H1 (cell line): ENCODE measurements around the gene ERC1. TPM values are rescaled to one million over a fixed set of nuclear protein-coding genes. Genes with fewer than 3 reads are reported as not detected.

ENCODE experiments used
- CTCF ChIA-PET: fragments of 300-600 bp; sonication (Branson Sonifier 250); formaldehyde crosslinking; loops from one replicate; lab custom pipeline; 2021; ENCODE audit not compliant: partially characterized antibody; lab: Charles Lee
- POLR2A ChIA-PET: fragments of 300-600 bp; sonication (Branson Sonifier 250); formaldehyde crosslinking; loops from one replicate; lab custom pipeline; 2021; ENCODE audit warnings: inconsistent platforms; ENCODE audit not compliant: partially characterized antibody; lab: Charles Lee
- DNase-seq, 2 experiments: peaks; one replicate each; pipeline versions ENCODE4 v3.0.0 to v3.0.0-alpha.2; 2010 to 2022; ENCODE audit warnings: low spot score in 2 of 2, low read depth in 1 of 2, mixed read lengths in 1 of 2
- FAIRE-seq: peaks from 2 replicates; lab custom pipeline; 2011; peaks lifted over from hg19 to GRCh38; lab: Jason Lieb, UNC
- H2AFZ ChIP-seq: 2 replicates; pipeline ENCODE4 v1.8.1; 2012; ENCODE audit warnings: low read length, inconsistent platforms
- H2AK5ac ChIP-seq: 2 replicates; pipeline ENCODE4 v1.6.1; 2013; ENCODE audit warnings: low read depth, low read length
- H2BK120ac ChIP-seq: replicated peaks from 2 replicates; pipeline ENCODE3; 2013; ENCODE audit warnings: low read depth, low read length, inconsistent platforms
- H2BK12ac ChIP-seq: 2 replicates; pipeline ENCODE4 v1.6.1; 2013; ENCODE audit warnings: low read depth, low read length
- H2BK15ac ChIP-seq: 2 replicates; pipeline ENCODE4 v1.6.1; 2013; ENCODE audit warnings: low read length
- H2BK20ac ChIP-seq: 2 replicates; pipeline ENCODE4 v1.6.1; 2013; ENCODE audit warnings: low read length
- H2BK5ac ChIP-seq: 2 replicates; pipeline ENCODE4 v1.6.1; 2013; ENCODE audit warnings: low read depth, low read length
- H3K14ac ChIP-seq: 2 replicates; pipeline ENCODE4 v1.6.1; 2013; ENCODE audit warnings: inconsistent platforms; ENCODE audit not compliant: insufficient read length
- H3K18ac ChIP-seq: 2 replicates; pipeline ENCODE4 v1.6.1; 2013; ENCODE audit warnings: low read length; ENCODE audit errors: extremely low read depth
- H3K23ac ChIP-seq: 2 replicates; pipeline ENCODE4 v1.6.1; 2013; ENCODE audit warnings: inconsistent platforms; ENCODE audit not compliant: insufficient read length
- H3K23me2 ChIP-seq: 2 replicates; pipeline ENCODE4 v1.6.1; 2013; ENCODE audit warnings: low read depth, low read length
- H3K27ac ChIP-seq: 2 replicates; pipeline ENCODE4 v1.6.1; 2011; ENCODE audit warnings: low read depth, low read length, inconsistent platforms
- H3K27me3 ChIP-seq, 4 experiments: replicated peaks in 1 of 4; 1 replicate in 1 of 4; 2 replicates in 3 of 4; pipeline versions ENCODE4 v1.6.1 to v1.8.1; 2011 to 2013; ENCODE audit warnings: low read length in 3 of 4, mild to moderate bottlenecking in 3 of 4, inconsistent platforms in 2 of 4, mixed read lengths in 2 of 4, moderate library complexity in 1 of 4; ENCODE audit not compliant: control insufficient read depth in 3 of 4, insufficient read depth in 3 of 4; ENCODE audit errors: extremely low read depth in 1 of 4
- H3K36me3 ChIP-seq, 4 experiments: 2 replicates each; pipeline versions ENCODE4 v1.6.1 to v1.8.1; 2011 to 2013; ENCODE audit warnings: mild to moderate bottlenecking in 4 of 4, low read length in 3 of 4, moderate library complexity in 2 of 4, control low read depth in 1 of 4, inconsistent platforms in 1 of 4; ENCODE audit not compliant: insufficient read depth in 4 of 4, control insufficient read depth in 2 of 4
- H3K4ac ChIP-seq: replicated peaks from 2 replicates; pipeline ENCODE3; 2013; ENCODE audit warnings: low read length, low read depth, mixed read lengths, inconsistent platforms; ENCODE audit not compliant: insufficient read length
- H3K4me1 ChIP-seq, 4 experiments: replicated peaks in 1 of 4; 1 replicate in 1 of 4; 2 replicates in 3 of 4; pipeline versions ENCODE4 v1.6.1 to v1.8.1; 2011 to 2013; ENCODE audit warnings: low read length in 3 of 4, inconsistent platforms in 2 of 4, mixed read lengths in 1 of 4; ENCODE audit not compliant: insufficient read depth in 4 of 4, control insufficient read depth in 3 of 4
- H3K4me2 ChIP-seq, 2 experiments: 2 replicates each; pipeline versions ENCODE4 v1.6.1 to v1.8.1; 2011 to 2013; ENCODE audit warnings: low read depth in 2 of 2, low read length in 2 of 2, control low read depth in 1 of 2, inconsistent platforms in 1 of 2, mild to moderate bottlenecking in 1 of 2; ENCODE audit not compliant: insufficient read depth in 1 of 2
- H3K4me3 ChIP-seq, 4 experiments: fragments of 200-600, 300-600 bp in 1 of 4; sonication (generic), shearing (Covaris generic), sonication (Bioruptor Twin) in 1 of 4; 2 replicates each; pipeline versions ENCODE4 v1.5.1 to v1.8.1; 2011 to 2016; ENCODE audit warnings: low read length in 4 of 4, low read depth in 3 of 4, control low read depth in 2 of 4, inconsistent platforms in 2 of 4, mild to moderate bottlenecking in 2 of 4, mixed read lengths in 1 of 4, moderate library complexity in 1 of 4; ENCODE audit not compliant: insufficient read depth in 2 of 4; ENCODE audit errors: extremely low read depth in 1 of 4
- H3K56ac ChIP-seq: replicated peaks from 2 replicates; pipeline ENCODE3; 2013; ENCODE audit warnings: low read depth, mild to moderate bottlenecking, mixed read lengths, low read length, inconsistent platforms; ENCODE audit not compliant: insufficient read length
- H3K79me1 ChIP-seq: 2 replicates; pipeline ENCODE4 v1.6.1; 2013; ENCODE audit warnings: low read depth, low read length, control low read depth
- H3K79me2 ChIP-seq, 2 experiments: 2 replicates each; pipeline versions ENCODE4 v1.6.1 to v1.8.1; 2012 to 2013; ENCODE audit warnings: low read length in 2 of 2, mild to moderate bottlenecking in 2 of 2, inconsistent platforms in 1 of 2; ENCODE audit not compliant: insufficient read depth in 2 of 2, control insufficient read depth in 1 of 2
- H3K9ac ChIP-seq, 4 experiments: replicated peaks in 1 of 4; 1 replicate in 1 of 4; 2 replicates in 3 of 4; pipeline versions ENCODE4 v1.6.1 to v1.8.1; 2011 to 2013; ENCODE audit warnings: low read depth in 3 of 4, low read length in 3 of 4, control low read depth in 2 of 4, mild to moderate bottlenecking in 2 of 4, moderate library complexity in 2 of 4, inconsistent platforms in 1 of 4; ENCODE audit errors: extremely low read depth in 1 of 4
- H3K9me3 ChIP-seq, 2 experiments: 2 replicates each; pipeline versions ENCODE4 v1.6.1 to v1.8.1; 2012 to 2013; ENCODE audit warnings: mild to moderate bottlenecking in 2 of 2, moderate library complexity in 2 of 2, control low read depth in 1 of 2, inconsistent platforms in 1 of 2, low read depth in 1 of 2, low read length in 1 of 2, mixed read lengths in 1 of 2; ENCODE audit not compliant: insufficient read depth in 2 of 2
- H4K20me1 ChIP-seq, 2 experiments: replicated peaks in 1 of 2; 2 replicates each; pipeline versions ENCODE3 to v1.8.1; 2011 to 2013; ENCODE audit warnings: inconsistent platforms in 2 of 2, low read length in 2 of 2, mild to moderate bottlenecking in 1 of 2; ENCODE audit not compliant: insufficient read depth in 2 of 2, control insufficient read depth in 1 of 2
- H4K5ac ChIP-seq: 2 replicates; pipeline ENCODE4 v1.6.1; 2013; ENCODE audit warnings: low read length, low read depth, mixed read lengths, inconsistent platforms; ENCODE audit not compliant: insufficient read length
- H4K8ac ChIP-seq: 2 replicates; pipeline ENCODE4 v1.8.0; 2013; ENCODE audit warnings: mild to moderate bottlenecking, moderate library complexity, low read length, inconsistent platforms; ENCODE audit not compliant: insufficient read depth; ENCODE audit errors: extremely low read depth
- H4K91ac ChIP-seq: replicated peaks from 2 replicates; pipeline ENCODE3; 2013; ENCODE audit warnings: low read length, mixed read lengths, inconsistent platforms; ENCODE audit not compliant: insufficient read length
- BACH1 ChIP-seq: IDR thresholded peaks from 2 replicates; pipeline ENCODE4 v1.6.1; 2012; ENCODE audit warnings: low read length, improper control_type of control experiment
- CBX8 ChIP-seq: fragments of 300-800, 300-1000 bp; sonication (generic); IDR thresholded peaks from 2 replicates; pipeline ENCODE4 v1.7.1; 2016; ENCODE audit warnings: low read depth, low read length, borderline replicate concordance
- CHD1 ChIP-seq: IDR thresholded peaks from 2 replicates; pipeline ENCODE4 v1.6.1; 2012; ENCODE audit warnings: low read depth, low read length, improper control_type of control experiment
- EP300 ChIP-seq, 2 experiments: IDR thresholded peaks; 1 replicate in 1 of 2; 2 replicates in 1 of 2; pipeline ENCODE4 v1.6.1; 2011 to 2012; ENCODE audit warnings: low read depth in 2 of 2, low read length in 2 of 2, mild to moderate bottlenecking in 2 of 2, borderline replicate concordance in 1 of 2, inconsistent platforms in 1 of 2, moderate library complexity in 1 of 2
- FOSL1 ChIP-seq: IDR thresholded peaks from 2 replicates; pipeline ENCODE4 v1.6.1; 2011; ENCODE audit warnings: mild to moderate bottlenecking, low read depth, low read length, moderate library complexity; ENCODE audit not compliant: insufficient read depth
- GABPA ChIP-seq: IDR thresholded peaks from 2 replicates; pipeline ENCODE4 v1.6.1; 2011; ENCODE audit warnings: mild to moderate bottlenecking, low read length, moderate library complexity, borderline replicate concordance; ENCODE audit not compliant: insufficient read depth
- HDAC6 ChIP-seq: IDR thresholded peaks from one replicate; pipeline ENCODE4 v1.7.1; 2012; ENCODE audit warnings: low read depth, mild to moderate bottlenecking, inconsistent platforms, low read length, moderate library complexity
- POU5F1 ChIP-seq: IDR thresholded peaks from 2 replicates; pipeline ENCODE4 v1.6.1; 2011; ENCODE audit warnings: low read depth, mild to moderate bottlenecking, low read length, moderate library complexity
- RNF2 ChIP-seq: fragments of 200-900, 300-1000 bp; sonication (generic); IDR thresholded peaks from 2 replicates; pipeline ENCODE4 v1.7.1; 2016; ENCODE audit warnings: borderline replicate concordance, low read depth, mild to moderate bottlenecking, antibody characterized with exemption, low read length; ENCODE audit not compliant: poor library complexity, severe bottlenecking; ENCODE audit errors: missing control alignments
- RXRA ChIP-seq: IDR thresholded peaks from 2 replicates; pipeline ENCODE4 v1.6.1; 2011; ENCODE audit warnings: low read depth, mild to moderate bottlenecking, low read length, moderate library complexity; ENCODE audit not compliant: insufficient read depth
- TAF7 ChIP-seq: optimal IDR thresholded peaks from 2 replicates; pipeline ENCODE3; 2011; ENCODE audit warnings: low read depth, mild to moderate bottlenecking, inconsistent platforms, low read length, moderate library complexity, borderline replicate concordance
- YY1 ChIP-seq: IDR thresholded peaks from 2 replicates; pipeline ENCODE4 v1.6.1; 2011; ENCODE audit warnings: low read depth, mild to moderate bottlenecking, low read length
- WGBS, 2 experiments: shearing (Covaris generic) in 1 of 2; methylation state at CpG; one replicate each; pipeline versions ENCODE4 v1.1.6 to v1.1.7; 2013 to 2015; ENCODE audit warnings: low lambda C conversion rate in 2 of 2, mixed read lengths in 2 of 2, inconsistent platforms in 1 of 2, low coverage in 1 of 2, missing lambda C conversion rate in 1 of 2; ENCODE audit not compliant: insufficient replicate concordance in 2 of 2, insufficient coverage in 1 of 2, insufficient read length in 1 of 2; ENCODE audit errors: extremely low coverage in 1 of 2, missing lambda C conversion rate in 1 of 2; 5-methylcytosine and 5-hydroxymethylcytosine counted together
- polyA plus RNA-seq, 7 experiments: library from polyadenylated mRNA; depleted of rRNA in 3 of 7; stranded (reverse) in 5 of 7; unstranded in 2 of 7; fragments of >200 nt in 5 of 7; fragments of 200-250 nt in 2 of 7; gene quantifications; 1 replicate in 5 of 7; 2 replicates in 1 of 7; 4 replicates in 1 of 7; pipeline versions ENCODE4 v1.2.1 to v1.2.3, GENCODE V29; 2011 to 2013; ENCODE audit warnings: missing spikeins in 2 of 7, mixed read lengths in 2 of 7
- total RNA-seq: library from RNA; stranded (reverse); fragmentation: NEBNext Ultra II Directional; extraction: Animal tissue kit (Norgen Biotek cat#: 25700); gene quantifications from 2 replicates; pipeline ENCODE4 v1.2.1, GENCODE V29; 2021
- TF ChIP-seq, protein P1 (sequence below): IDR thresholded peaks from 2 replicates; pipeline ENCODE4 v1.6.1; 2011; ENCODE audit warnings: low read length, improper control_type of control experiment

ERC1 gene
- total and polyA plus RNA-seq, 2 of the 8 experiments (the other 6 are each of a cell fraction or from before 2014, with no cell fraction given) = 7.8 to 45.7 TPM

DNA sequence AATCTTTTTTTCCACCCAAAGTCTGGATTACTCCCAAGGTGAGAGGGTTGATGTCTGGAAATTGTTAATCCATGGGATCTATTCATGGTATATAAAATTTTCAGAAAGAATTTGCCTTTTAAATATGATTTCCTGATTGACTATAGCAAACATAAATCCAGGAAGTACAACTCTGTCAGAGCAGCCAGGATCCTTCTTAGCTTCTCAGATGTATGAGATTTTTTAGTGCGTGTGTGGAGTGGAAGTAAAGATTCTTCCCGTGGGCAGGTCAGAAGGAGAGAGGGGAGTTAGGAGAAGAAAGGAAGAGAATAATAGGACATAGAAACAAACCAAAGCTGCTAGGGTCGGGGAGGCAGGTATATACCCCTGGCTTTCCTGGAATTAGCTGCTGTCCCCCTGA lies 444.0 kb downstream of the ERC1 start:
- Histone ChIP-seq H4K91ac (no peak overlapping the region), H2BK12ac (no peak overlapping the region), H4K8ac (no peak overlapping the region), H3K36me3 (no peaks in the 10 kb centered on the region; a peak in 1 of 8 replicates), H2BK20ac (no peak overlapping the region), H3K23me2 (no peaks in the 10 kb centered on the region), H3K23ac (no peak overlapping the region), H3K4me2 (no peak overlapping the region), H3K27me3 (no peaks in the 10 kb centered on the region), H3K79me1 (no peaks in the 10 kb centered on the region; the same call in 1 of the 2 replicates), H3K4me3 (no peak overlapping the region), H2BK5ac (no peak overlapping the region), H2BK120ac (no peak overlapping the region), H2BK15ac (no peak overlapping the region), H3K27ac (no peak overlapping the region), H3K4ac (no peak overlapping the region), H3K79me2 (no peaks in the 10 kb centered on the region), H3K56ac (no peak overlapping the region), H2AFZ (no peak overlapping the region), H3K4me1 (no peaks in the 10 kb centered on the region), H2AK5ac (no peak overlapping the region), H3K14ac (no peak overlapping the region), H4K20me1 (peaks cover 0 to 1% of the 10 kb centered on the region in 2 experiments), H4K5ac (no peak overlapping the region), H3K9ac (no peak overlapping the region), H3K9me3 (no peaks in the 10 kb centered on the region), H3K18ac (no peak overlapping the region)
- POLR2A ChIA-PET = no interaction called here
- 83% methylated on average over 3 of the region's 3 CpGs; no CpG with 5 or more reads in 1 of the 2 experiments for WGBS, 2 experiments
- CTCF ChIA-PET = interaction anchor here (0.8 to 3.6 kb wide), 9 partner anchors 11 to 317 kb away, joined by 3 to 16 read pairs (median 5); no protein-coding TSS in a partner anchor
- FAIRE-seq = no peak
- DNase-seq = no peak
- no peak for TF ChIP-seq CHD1
- no peak for TF ChIP-seq EP300 (IDR thresholded peaks at IDR 0.05; ENCODE audit: borderline replicate concordance in 1 of 2, low read depth in 2 of 2, low read length in 2 of 2)
- TF ChIP-seq, protein P1, sequence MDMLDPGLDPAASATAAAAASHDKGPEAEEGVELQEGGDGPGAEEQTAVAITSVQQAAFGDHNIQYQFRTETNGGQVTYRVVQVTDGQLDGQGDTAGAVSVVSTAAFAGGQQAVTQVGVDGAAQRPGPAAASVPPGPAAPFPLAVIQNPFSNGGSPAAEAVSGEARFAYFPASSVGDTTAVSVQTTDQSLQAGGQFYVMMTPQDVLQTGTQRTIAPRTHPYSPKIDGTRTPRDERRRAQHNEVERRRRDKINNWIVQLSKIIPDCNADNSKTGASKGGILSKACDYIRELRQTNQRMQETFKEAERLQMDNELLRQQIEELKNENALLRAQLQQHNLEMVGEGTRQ = no peak
- TF ChIP-seq CBX8 = no peak
- no peak for TF ChIP-seq GABPA
- no peak for TF ChIP-seq HDAC6
- TF ChIP-seq TAF7 = no peak
- TF ChIP-seq YY1 = no peak
- TF ChIP-seq FOSL1 = no peak
- no peak for TF ChIP-seq RNF2
- no peak for TF ChIP-seq POU5F1
- no peak for TF ChIP-seq RXRA
- TF ChIP-seq BACH1 = no peak
